Right lobe of liver (tissue), 4 donors: Measurements from ENCODE around the gene CLDN19.

Experiments
- POLR2A ChIP-seq: fragments of 450-650 bp; IDR thresholded peaks from one replicate; pipeline ENCODE4 v1.6.1; 2017; ENCODE audit warnings: antibody characterized with exemption, mild to moderate bottlenecking
- TF ChIP-seq, protein P1 (sequence below), 4 donors: fragments of 200-600 bp in 3 of 4; fragments of 450-650 bp in 1 of 4; IDR thresholded peaks; one replicate each; pipeline versions ENCODE4 v1.5.1 to v1.8.0; 2016 to 2022; ENCODE audit warnings: antibody characterized with exemption in 4 of 4, mild to moderate bottlenecking in 2 of 4
- donor health status: DM: no; HTN: no; CAD: no.
- donor health status: DM: no; HTN: no; CAD: no.
- donor health status: DM: no; HTN: yes; CAD: no.

GRCh38 chr1:42720868-42721267, 19.2 kb downstream of the CLDN19 start:
- TF ChIP-seq, protein P1, sequence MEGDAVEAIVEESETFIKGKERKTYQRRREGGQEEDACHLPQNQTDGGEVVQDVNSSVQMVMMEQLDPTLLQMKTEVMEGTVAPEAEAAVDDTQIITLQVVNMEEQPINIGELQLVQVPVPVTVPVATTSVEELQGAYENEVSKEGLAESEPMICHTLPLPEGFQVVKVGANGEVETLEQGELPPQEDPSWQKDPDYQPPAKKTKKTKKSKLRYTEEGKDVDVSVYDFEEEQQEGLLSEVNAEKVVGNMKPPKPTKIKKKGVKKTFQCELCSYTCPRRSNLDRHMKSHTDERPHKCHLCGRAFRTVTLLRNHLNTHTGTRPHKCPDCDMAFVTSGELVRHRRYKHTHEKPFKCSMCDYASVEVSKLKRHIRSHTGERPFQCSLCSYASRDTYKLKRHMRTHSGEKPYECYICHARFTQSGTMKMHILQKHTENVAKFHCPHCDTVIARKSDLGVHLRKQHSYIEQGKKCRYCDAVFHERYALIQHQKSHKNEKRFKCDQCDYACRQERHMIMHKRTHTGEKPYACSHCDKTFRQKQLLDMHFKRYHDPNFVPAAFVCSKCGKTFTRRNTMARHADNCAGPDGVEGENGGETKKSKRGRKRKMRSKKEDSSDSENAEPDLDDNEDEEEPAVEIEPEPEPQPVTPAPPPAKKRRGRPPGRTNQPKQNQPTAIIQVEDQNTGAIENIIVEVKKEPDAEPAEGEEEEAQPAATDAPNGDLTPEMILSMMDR (IDR thresholded peaks at IDR 0.05) = no peak
- no peak for TF ChIP-seq POLR2A
